GM12891 (cell line): ENCODE data around the gene PAIP1.

Experiments
- PAX5 ChIP-seq: IDR thresholded peaks from 2 replicates; pipeline ENCODE4 v1.6.1; 2011; ENCODE audit warnings: low read length, moderate library complexity, mild to moderate bottlenecking; ENCODE audit not compliant: insufficient read depth, severe bottlenecking
- POLR2A ChIP-seq: IDR thresholded peaks from 2 replicates; pipeline ENCODE4 v1.6.1; 2011; ENCODE audit warnings: low read depth, low read length, control low read depth
- POLR2AphosphoS5 ChIP-seq: IDR thresholded peaks from 2 replicates; pipeline ENCODE4 v1.6.1; 2011; ENCODE audit warnings: low read depth, low read length, control low read depth
- SPI1 ChIP-seq: IDR thresholded peaks from 2 replicates; pipeline ENCODE4 v1.6.1; 2011; ENCODE audit warnings: low read depth, low read length, control low read depth
- TAF1 ChIP-seq: IDR thresholded peaks from 2 replicates; pipeline ENCODE4 v1.6.1; 2011; ENCODE audit warnings: low read depth, low read length, control low read depth

DNA sequence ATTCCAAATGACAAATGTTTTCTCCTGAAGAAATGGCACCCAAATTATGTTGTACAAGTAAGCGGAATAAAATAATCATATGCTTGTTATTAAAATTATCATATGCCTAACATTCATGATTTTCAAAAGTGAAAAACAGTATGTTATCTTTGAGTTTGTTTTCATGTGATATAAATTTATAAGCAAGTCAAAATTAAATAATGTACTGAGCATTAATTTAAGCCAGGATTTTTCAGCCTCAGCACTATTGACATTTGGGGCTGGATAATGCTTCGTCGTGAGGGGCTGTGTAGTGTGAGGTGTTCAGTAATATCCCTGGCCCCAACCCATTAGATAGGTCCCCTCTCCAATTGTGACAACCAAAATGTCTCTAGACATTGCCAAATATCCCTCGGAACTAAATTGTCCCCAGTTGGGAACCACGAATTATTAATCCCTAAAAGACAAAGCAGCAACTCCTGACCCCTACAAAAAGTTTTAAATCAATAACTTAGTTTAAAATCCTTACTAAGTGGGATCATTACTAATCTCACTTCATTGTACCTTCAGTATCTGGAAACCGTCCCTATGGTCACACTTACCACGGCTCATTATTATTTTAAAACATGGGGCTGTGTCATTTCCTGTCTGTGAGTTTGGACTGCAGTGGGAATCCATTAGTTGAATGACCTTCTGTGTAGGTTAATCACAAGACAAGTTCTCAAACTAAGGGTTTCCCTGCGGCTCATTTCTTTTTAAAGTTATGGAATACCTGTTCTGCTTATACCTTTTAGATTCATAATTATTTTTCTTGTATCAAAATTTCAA is 44.8 kb upstream of the PAIP1 start:
- TF ChIP-seq POLR2A (no peak), POLR2AphosphoS5 (no peak), TAF1 (no peak), PAX5 (no peak), SPI1 (0 out of 2 replicates have a peak, but pooled peaks have one; percentile 12)
